Neural crest cell (in vitro differentiated cells): Measurements from ENCODE around the gene HLA-DPB1. TPM values are rescaled to one million over a fixed set of nuclear protein-coding genes. Genes with fewer than 3 reads are reported as not detected.

Source experiments
- DNase-seq: peaks from one replicate; pipeline ENCODE4 v3.0.0; 2021; ENCODE audit warnings: low read depth, mixed read lengths, low spot score
- H3K27ac Mint-ChIP-seq: one replicate; pipeline ENCODE4 v1.8.0; 2021; ENCODE audit warnings: mild to moderate bottlenecking, mixed read lengths; ENCODE audit not compliant: unreplicated experiment
- H3K27me3 Mint-ChIP-seq: 2 replicates; pipeline ENCODE4 v1.8.0; 2021; ENCODE audit warnings: low read depth, mild to moderate bottlenecking, mixed read lengths
- H3K36me3 Mint-ChIP-seq: 2 replicates; pipeline ENCODE4 v1.8.0; 2021; ENCODE audit warnings: low read depth, mild to moderate bottlenecking, mixed read lengths
- H3K4me1 Mint-ChIP-seq: 2 replicates; pipeline ENCODE4 v1.8.0; 2021; ENCODE audit warnings: mixed read lengths
- H3K4me3 Mint-ChIP-seq: one replicate; pipeline ENCODE4 v1.8.0; 2021; ENCODE audit warnings: mild to moderate bottlenecking, mixed read lengths
- H3K9me3 Mint-ChIP-seq: 2 replicates; pipeline ENCODE4 v1.8.0; 2021; ENCODE audit warnings: mixed read lengths
- CTCF ChIP-seq: fragments of 200-600 bp; sonication (generic); conservative IDR thresholded peaks from 2 replicates; pipeline ENCODE4 v1.5.0; 2021; ENCODE audit warnings: antibody characterized with exemption, mild to moderate bottlenecking
- total RNA-seq: library from RNA; stranded (reverse); gene quantifications from 2 replicates; pipeline ENCODE4 v1.2.1, GENCODE V29; 2021

HLA-DPB1 gene
- total RNA-seq, 1 donor from 2014 or later = 20.4 TPM

GRCh38 chr6:33085627-33086026, 9.8 kb downstream of the HLA-DPB1 start:
- TF ChIP-seq CTCF = no peak
- Mint-ChIP-seq H3K27me3 (peaks cover 6% of the 10 kb centered on the region), H3K36me3 (no peaks in the 10 kb centered on the region), H3K27ac (no peak overlapping the region), H3K9me3 (no peaks in the 10 kb centered on the region), H3K4me3 (no peak overlapping the region), H3K4me1 (peaks cover 20% of the 10 kb centered on the region)
- DNase-seq = no peak

- no peak overlapping the region for H3K27ac Mint-ChIP-seq
- H3K9me3 Mint-ChIP-seq = no peaks in the 10 kb centered on the region
- no peak overlapping the region for H3K4me3 Mint-ChIP-seq
- H3K36me3 Mint-ChIP-seq = no peaks in the 10 kb centered on the region
- DNase-seq = no peak
- peaks cover 2% of the 10 kb centered on the region for H3K27me3 Mint-ChIP-seq
- no peak for TF ChIP-seq CTCF
- no peaks in the 10 kb centered on the region for H3K4me1 Mint-ChIP-seq
Observed at GRCh38 chr6:33088258-33088930, 12.6 kb downstream of the HLA-DPB1 start.

DNA sequence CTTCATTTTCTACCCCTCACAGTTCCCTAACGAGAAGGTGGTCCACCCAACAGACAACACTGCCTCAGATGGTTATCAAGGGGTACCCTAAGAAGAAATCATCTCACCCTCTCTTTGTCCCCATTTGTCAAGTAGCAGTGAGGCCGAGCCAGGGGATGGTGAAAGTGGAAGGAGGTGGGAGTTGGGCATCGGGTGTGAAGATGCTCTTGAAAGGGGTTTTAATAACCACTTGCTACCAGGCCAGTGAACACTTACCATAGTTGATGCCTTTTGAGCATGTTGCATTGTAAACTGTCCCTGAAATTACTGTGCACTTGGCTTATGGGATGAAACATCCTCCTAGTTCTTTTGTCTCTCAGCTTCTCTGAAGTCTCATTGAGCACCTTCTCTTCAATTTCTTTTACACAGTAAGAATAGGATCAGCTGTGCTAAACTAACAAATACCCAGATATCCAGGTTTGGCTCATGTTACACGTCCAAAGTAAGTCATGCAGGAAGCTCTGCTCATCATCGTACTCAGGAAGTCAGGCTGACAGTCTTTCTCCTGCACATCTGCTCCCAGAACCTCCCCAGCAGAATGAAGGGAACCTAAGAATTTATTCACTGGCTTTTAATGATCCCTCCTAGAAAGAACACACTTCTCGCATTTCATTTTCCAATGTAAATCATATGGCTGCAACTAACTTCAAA, 13.3 kb downstream of the HLA-DPB1 start:
- H3K4me3 Mint-ChIP-seq = no peak overlapping the region
- no peaks in the 10 kb centered on the region for H3K4me1 Mint-ChIP-seq
- no peak for TF ChIP-seq CTCF
- H3K27me3 Mint-ChIP-seq = peaks cover 4% of the 10 kb centered on the region
- DNase-seq = no peak
- no peaks in the 10 kb centered on the region for H3K9me3 Mint-ChIP-seq
- no peak overlapping the region for H3K27ac Mint-ChIP-seq
- H3K36me3 Mint-ChIP-seq = no peaks in the 10 kb centered on the region

GRCh38 chr6:33091957-33092356, 16.2 kb downstream of the HLA-DPB1 start:
- no peak for DNase-seq
- peak; percentile 47 for TF ChIP-seq CTCF
- H3K4me3 Mint-ChIP-seq = no peak overlapping the region
- no peaks in the 10 kb centered on the region for H3K4me1 Mint-ChIP-seq
- no peaks in the 10 kb centered on the region for H3K36me3 Mint-ChIP-seq
- H3K27ac Mint-ChIP-seq = no peak overlapping the region
- H3K9me3 Mint-ChIP-seq = no peaks in the 10 kb centered on the region
- peaks cover 19% of the 10 kb centered on the region for H3K27me3 Mint-ChIP-seq

DNA sequence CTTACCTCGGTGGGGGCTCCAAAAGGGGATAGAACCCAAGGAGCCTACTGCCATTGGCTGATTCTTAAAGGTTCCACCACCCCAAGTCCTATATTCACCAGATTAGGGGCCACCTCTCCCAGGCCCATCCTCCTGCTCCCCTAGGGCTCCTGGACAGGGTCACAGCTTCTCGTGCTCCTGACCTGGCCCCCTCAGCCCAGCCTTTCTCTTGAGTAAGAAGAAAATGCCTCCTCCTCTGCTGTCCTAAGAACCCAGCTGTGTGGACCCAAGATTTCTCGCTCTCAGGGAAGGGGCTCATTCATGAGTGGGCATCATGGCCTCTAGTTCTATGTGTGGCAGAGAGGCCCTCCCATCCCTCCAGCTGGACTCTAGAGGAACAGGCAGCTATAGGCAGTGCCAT, 16.6 kb downstream of the HLA-DPB1 start:
- peaks cover 20% of the 10 kb centered on the region for H3K27me3 Mint-ChIP-seq
- peaks cover 1% of the 10 kb centered on the region for H3K9me3 Mint-ChIP-seq
- H3K4me1 Mint-ChIP-seq = no peaks in the 10 kb centered on the region
- H3K36me3 Mint-ChIP-seq = no peaks in the 10 kb centered on the region
- no peak overlapping the region for H3K4me3 Mint-ChIP-seq
- no peak overlapping the region for H3K27ac Mint-ChIP-seq
- TF ChIP-seq CTCF = no peak
- no peak for DNase-seq
